GM12891 (cell line): ENCODE data around the gene MATN3.

Experiments
- PAX5 ChIP-seq: IDR thresholded peaks from 2 replicates; pipeline ENCODE4 v1.6.1; 2011; ENCODE audit warnings: low read length, moderate library complexity, mild to moderate bottlenecking; ENCODE audit not compliant: insufficient read depth, severe bottlenecking
- POLR2A ChIP-seq: IDR thresholded peaks from 2 replicates; pipeline ENCODE4 v1.6.1; 2011; ENCODE audit warnings: low read depth, low read length, control low read depth
- POLR2AphosphoS5 ChIP-seq: IDR thresholded peaks from 2 replicates; pipeline ENCODE4 v1.6.1; 2011; ENCODE audit warnings: low read depth, low read length, control low read depth
- POU2F2 ChIP-seq: IDR thresholded peaks from 2 replicates; pipeline ENCODE4 v1.6.1; 2011; ENCODE audit warnings: low read depth, mild to moderate bottlenecking, control low read depth, low read length, moderate library complexity
- TAF1 ChIP-seq: IDR thresholded peaks from 2 replicates; pipeline ENCODE4 v1.6.1; 2011; ENCODE audit warnings: low read depth, low read length, control low read depth

DNA sequence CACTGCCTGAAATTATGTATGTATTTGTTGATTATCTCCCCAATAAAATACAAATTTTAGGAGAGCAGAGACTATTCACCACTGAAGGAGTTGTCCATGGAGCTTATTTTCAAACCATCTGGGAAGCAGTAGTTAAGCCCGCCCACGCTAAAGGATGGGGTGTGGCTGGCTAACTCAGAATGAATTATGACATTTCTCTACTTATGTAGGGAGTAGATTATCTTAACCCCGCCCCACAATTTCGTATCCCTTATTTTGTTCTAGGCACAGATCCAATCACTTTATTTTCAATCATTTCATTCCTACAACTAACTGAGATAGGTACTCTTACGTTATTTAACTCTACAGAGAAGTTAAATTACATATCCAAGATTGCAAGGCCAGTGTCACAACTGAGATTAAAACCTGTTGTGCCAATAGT is 40.4 kb upstream of the MATN3 start:
- TF ChIP-seq POLR2A (no peak), POU2F2 (no peak), POLR2AphosphoS5 (no peak), PAX5 (no peak), TAF1 (no peak)
